ENCODE measurements around the gene ASCC2.

Gene ASCC2

GRCh38 chr22:29816128-29816527 lies 21.9 kb downstream of the ASCC2 start:
- peak; percentile 70 for DNase-seq

GRCh38 chr22:29815580-29815979 lies 22.5 kb downstream of the ASCC2 start:
- peak; percentile 71 for DNase-seq

- no peak for DNase-seq
Observed at GRCh38 chr22:29814003-29814402, 24.1 kb downstream of the ASCC2 start.

GRCh38 chr22:29813563-29813962 lies 24.5 kb downstream of the ASCC2 start:
- no peak for DNase-seq

- DNase-seq = no peak
Observed at GRCh38 chr22:29813126-29813525, 24.9 kb downstream of the ASCC2 start.

- DNase-seq = no peak
Observed at GRCh38 chr22:29811377-29811776, 26.7 kb downstream of the ASCC2 start.

- DNase-seq = peak; percentile 91
Observed at GRCh38 chr22:29810216-29810615, 27.9 kb downstream of the ASCC2 start.

GRCh38 chr22:29806196-29806595 lies 31.9 kb downstream of the ASCC2 start:
- DNase-seq = no peak

- no peak for DNase-seq
Observed at GRCh38 chr22:29804985-29805384, 33.1 kb downstream of the ASCC2 start.

- no peak for DNase-seq
Observed at GRCh38 chr22:29803190-29803589, 34.9 kb downstream of the ASCC2 start.

- no peak for DNase-seq
Observed at GRCh38 chr22:29801796-29802195, 36.3 kb downstream of the ASCC2 start.

GRCh38 chr22:29801153-29801552 lies 36.9 kb downstream of the ASCC2 start:
- DNase-seq = no peak

- no peak for DNase-seq
Observed at GRCh38 chr22:29799217-29799680, 38.8 kb downstream of the ASCC2 start.

- no peak for DNase-seq
Observed at GRCh38 chr22:29798801-29799200, 39.3 kb downstream of the ASCC2 start.

- DNase-seq = no peak
Observed at GRCh38 chr22:29798318-29798717, 39.8 kb downstream of the ASCC2 start.

- DNase-seq = no peak
Observed at GRCh38 chr22:29797351-29797750, 40.7 kb downstream of the ASCC2 start.

GRCh38 chr22:29795663-29796062 lies 42.4 kb downstream of the ASCC2 start:
- no peak for DNase-seq

- DNase-seq = no peak
Observed at GRCh38 chr22:29793396-29793795, 44.7 kb downstream of the ASCC2 start.

- no peak for DNase-seq
Observed at GRCh38 chr22:29790061-29790460, 48.0 kb downstream of the ASCC2 start.

GRCh38 chr22:29788339-29789279 lies 49.5 kb downstream of the ASCC2 start:
- no peak for DNase-seq

- no peak for DNase-seq
Observed at GRCh38 chr22:29787371-29787980, 50.6 kb downstream of the ASCC2 start.

GRCh38 chr22:29786031-29786430 lies 52.0 kb downstream of the ASCC2 start:
- no peak for DNase-seq

GRCh38 chr22:29784451-29785361 lies 53.4 kb downstream of the ASCC2 start:
- peak; percentile 2 for DNase-seq

Data from NCI-H446 treated with DMSO at 0.1 percent for 48 hours (cell line).